Endothelial cell of umbilical vein (primary cell): ENCODE results near the gene SIVA1. TPM values are rescaled to one million over a fixed set of nuclear protein-coding genes. Genes with fewer than 3 reads are reported as not detected.
"Not testable (repeated sequence)": the region's sequence is repeated elsewhere in the genome, so short reads cannot be mapped to it uniquely, and the experiment has no call there.

ENCODE experiments used
- BruUV-seq: library from RNA; stranded (reverse); fragments of 400-500 nt; replicated peaks from 2 replicates; lab custom pipeline; 2021; lab: Mats Ljungman, UMichigan
- CTCF ChIA-PET: fragments of 300-600, 350-600 bp; sonication (Branson Sonifier 250); formaldehyde crosslinking; loops from one replicate; lab custom pipeline; 2021; ENCODE audit warnings: antibody characterized with exemption, inconsistent platforms; lab: Charles Lee
- POLR2A ChIA-PET: fragments of 300-600, 350-600 bp; sonication (Branson Sonifier 250); formaldehyde crosslinking; loops from one replicate; lab custom pipeline; 2021; ENCODE audit warnings: antibody characterized with exemption, inconsistent platforms; lab: Charles Lee
- DNase-seq: peaks from one replicate; pipeline ENCODE4 v3.0.0-alpha.2; 2011; ENCODE audit warnings: low read depth, low spot score
- FAIRE-seq: peaks from 2 replicates; lab custom pipeline; 2011; peaks lifted over from hg19 to GRCh38; lab: Jason Lieb, UNC
- H2AFZ ChIP-seq: 2 replicates; pipeline ENCODE4 v1.6.0; 2012; ENCODE audit warnings: low read depth, low read length, control low read depth, inconsistent platforms
- H3K27ac ChIP-seq: 2 replicates; pipeline ENCODE4 v1.5.1; 2011; ENCODE audit warnings: low read depth, mild to moderate bottlenecking, control low read depth, low read length, moderate library complexity; ENCODE audit not compliant: insufficient read depth
- H3K27me3 ChIP-seq, 2 experiments: 2 replicates each; pipeline versions ENCODE4 v1.6.0 to v1.6.1; 2011; ENCODE audit warnings: low read length in 2 of 2, mixed read lengths in 1 of 2; ENCODE audit not compliant: control insufficient read depth in 2 of 2, insufficient read depth in 2 of 2
- H3K36me3 ChIP-seq, 2 experiments: 2 replicates in 1 of 2; 3 replicates in 1 of 2; pipeline ENCODE4 v1.5.1; 2011; ENCODE audit warnings: low read length in 2 of 2, mild to moderate bottlenecking in 1 of 2, moderate library complexity in 1 of 2; ENCODE audit not compliant: control insufficient read depth in 2 of 2, insufficient read depth in 2 of 2; ENCODE audit errors: extremely low read depth in 1 of 2
- H3K4me1 ChIP-seq: 3 replicates; pipeline ENCODE4 v1.5.1; 2011; ENCODE audit warnings: mild to moderate bottlenecking, low read length; ENCODE audit not compliant: control insufficient read depth, insufficient read depth; ENCODE audit errors: extremely low read depth
- H3K4me2 ChIP-seq: 2 replicates; pipeline ENCODE4 v1.6.1; 2011; ENCODE audit warnings: low read length, control low read depth, mixed read lengths; ENCODE audit not compliant: insufficient read depth
- H3K4me3 ChIP-seq, 3 experiments: fragments of 200-600 bp in 1 of 3; sonication (generic), shearing (Covaris generic) in 1 of 3; replicated peaks in 1 of 3; 2 replicates each; pipeline ENCODE4 v1.5.1; 2011 to 2016; ENCODE audit warnings: control low read depth in 3 of 3, low read length in 3 of 3, mild to moderate bottlenecking in 2 of 3, inconsistent platforms in 1 of 3, low read depth in 1 of 3, moderate library complexity in 1 of 3; ENCODE audit not compliant: insufficient read depth in 1 of 3
- H3K79me2 ChIP-seq: 2 replicates; pipeline ENCODE4 v1.6.0; 2012; ENCODE audit warnings: low read length, inconsistent platforms; ENCODE audit not compliant: control insufficient read depth, insufficient read depth
- H3K9ac ChIP-seq: replicated peaks from 2 replicates; pipeline ENCODE3; 2011; ENCODE audit warnings: low read length, control low read depth; ENCODE audit not compliant: insufficient read depth; ENCODE audit errors: extremely low read depth
- H3K9me1 ChIP-seq: replicated peaks from 3 replicates; pipeline ENCODE4 v1.6.0; 2011; ENCODE audit warnings: mild to moderate bottlenecking, low read length; ENCODE audit not compliant: control insufficient read depth, insufficient read depth; ENCODE audit errors: extremely low read depth
- H3K9me3 ChIP-seq: replicated peaks from 2 replicates; pipeline ENCODE4 v1.5.1; 2012; ENCODE audit warnings: low read length, inconsistent platforms; ENCODE audit not compliant: control insufficient read depth, insufficient read depth
- H4K20me1 ChIP-seq: replicated peaks from 2 replicates; pipeline ENCODE3; 2011; ENCODE audit warnings: mild to moderate bottlenecking, low read length; ENCODE audit not compliant: control insufficient read depth, insufficient read depth; ENCODE audit errors: extremely low read depth
- FOS ChIP-seq: IDR thresholded peaks from 2 replicates; pipeline ENCODE4 v1.6.1; 2011; ENCODE audit warnings: mild to moderate bottlenecking, low read length, moderate library complexity, borderline replicate concordance; ENCODE audit not compliant: insufficient read depth
- dilution Hi-C: fragments of 300-500 bp; cut with MboI; formaldehyde crosslinking; loops from one replicate; pipeline ENCODE4 v1.15.0; 2019; ENCODE audit warnings: low sequenced_read_pairs; ENCODE audit not compliant: extremely low pct_ligation_motif_present
- intact Hi-C: fragments of 100-400 bp; cut with micrococcal nuclease; formaldehyde crosslinking; loops from one replicate; pipeline ENCODE4 v1.10.0; 2022
- polyA plus RNA-seq, 4 experiments: library from polyadenylated mRNA; depleted of rRNA in 3 of 4; stranded (reverse) in 3 of 4; unstranded in 1 of 4; fragments of >200 nt; gene quantifications; 2 replicates each; pipeline versions ENCODE4 v1.2.1 to v1.2.3, GENCODE V29; 2011 to 2012; ENCODE audit warnings: missing spikeins in 1 of 4
- total RNA-seq: library from RNA; stranded (reverse); gene quantifications from 2 replicates; pipeline ENCODE4 v1.2.3, GENCODE V29; 2021

The SIVA1 gene
- total and polyA plus RNA-seq, 2 donors (not counting 3 experiments of a cell fraction or from before 2014, with no cell fraction given): 101 to 299 TPM

DNA sequence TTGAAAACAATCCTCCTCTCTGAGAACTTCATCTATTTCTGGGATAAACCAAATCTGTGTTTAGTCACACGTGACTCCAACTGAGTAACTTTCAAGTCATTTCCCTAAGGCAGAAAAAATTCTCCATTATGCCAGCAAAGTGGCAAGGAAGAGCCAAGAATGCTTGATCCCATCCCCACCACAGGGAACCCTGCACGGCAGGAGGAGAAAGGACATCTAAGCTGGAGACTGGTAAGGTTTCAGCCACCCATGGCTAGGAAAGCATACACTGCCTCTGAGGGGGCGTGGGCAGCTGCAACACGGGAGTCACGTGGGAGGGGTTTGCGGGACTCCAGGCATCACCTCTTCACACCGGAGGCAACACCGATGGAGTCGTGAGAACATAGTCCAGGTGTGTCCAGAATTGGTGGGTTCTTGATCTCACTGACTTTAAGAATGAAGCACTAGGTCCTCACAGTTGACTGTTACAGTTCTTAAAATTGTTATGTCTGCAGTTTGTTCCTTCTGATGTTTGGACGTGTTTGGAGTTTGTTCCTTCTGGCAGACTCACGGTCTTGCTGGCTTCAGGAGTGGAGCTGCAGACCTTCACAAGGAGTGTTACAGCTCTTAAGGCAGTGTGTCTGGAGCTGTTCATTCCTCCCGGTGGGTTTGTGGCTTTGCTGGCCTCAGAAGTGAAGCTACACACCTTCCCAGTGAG is 2.7 kb upstream of the SIVA1 start:
- dilution Hi-C loops: no loop called here
- H3K27ac ChIP-seq: no peak overlapping the region
- no peaks in the 10 kb centered on the region for H3K36me3 ChIP-seq
- H3K79me2 ChIP-seq: peaks cover 19% of the 10 kb centered on the region
- no peak overlapping the region for H2AFZ ChIP-seq
- no peak for TF ChIP-seq FOS
- intact Hi-C loops: loop anchor here (5.0 kb wide), 1 partner anchor 77 kb away; no protein-coding TSS in a partner anchor
- POLR2A ChIA-PET: no interaction called here
- no peaks in the 10 kb centered on the region for H3K27me3 ChIP-seq
- H4K20me1 ChIP-seq: no peaks in the 10 kb centered on the region
- DNase-seq: no peak
- no peak for FAIRE-seq
- no peaks in the 10 kb centered on the region for H3K9me3 ChIP-seq
- no peaks in the 10 kb centered on the region for H3K9me1 ChIP-seq
- H3K9ac ChIP-seq: no peak overlapping the region
- peaks cover 8% of the 10 kb centered on the region for H3K4me1 ChIP-seq
- no peak overlapping the region for H3K4me2 ChIP-seq
- H3K4me3 ChIP-seq: no peak overlapping the region
- BruUV-seq: no TSS peak
- CTCF ChIA-PET: interaction anchor here (0.5 to 2.6 kb wide), 4 partner anchors 13 to 43 kb away, joined by 3 to 11 read pairs (median 4); no protein-coding TSS in a partner anchor

DNA sequence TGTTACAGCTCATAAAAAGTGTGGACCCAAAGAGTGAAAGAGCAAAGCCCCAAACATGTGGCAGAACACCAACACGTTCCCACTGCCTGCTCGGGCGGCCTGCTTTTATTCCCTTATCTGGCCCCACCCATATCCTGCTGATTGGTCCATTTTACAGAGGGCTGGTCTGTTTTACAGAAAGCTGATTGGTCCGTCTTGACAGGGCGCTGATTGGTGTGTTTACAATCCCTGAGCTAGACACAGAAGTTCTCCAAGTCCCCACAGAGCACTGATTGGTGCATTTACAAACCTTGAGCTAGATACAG is 2.2 kb upstream of the SIVA1 start:
- FAIRE-seq, H3K27me3 ChIP-seq, POLR2A ChIA-PET, H2AFZ ChIP-seq, DNase-seq, H3K9me3 ChIP-seq, dilution Hi-C loops, H3K4me2 ChIP-seq, BruUV-seq, H3K4me1 ChIP-seq, H3K4me3 ChIP-seq, H3K9ac ChIP-seq, H4K20me1 ChIP-seq, H3K36me3 ChIP-seq, H3K27ac ChIP-seq, H3K9me1 ChIP-seq: not testable (repeated sequence)
- peaks cover 22% of the 10 kb centered on the region for H3K79me2 ChIP-seq
- intact Hi-C loops: loop anchor here (5.0 kb wide), 1 partner anchor 77 kb away; no protein-coding TSS in a partner anchor
- CTCF ChIA-PET: interaction anchor here (0.5 to 2.6 kb wide), 4 partner anchors 13 to 44 kb away, joined by 3 to 11 read pairs (median 4); no protein-coding TSS in a partner anchor
